ENCODE data around the gene YWHAB.

DNA sequence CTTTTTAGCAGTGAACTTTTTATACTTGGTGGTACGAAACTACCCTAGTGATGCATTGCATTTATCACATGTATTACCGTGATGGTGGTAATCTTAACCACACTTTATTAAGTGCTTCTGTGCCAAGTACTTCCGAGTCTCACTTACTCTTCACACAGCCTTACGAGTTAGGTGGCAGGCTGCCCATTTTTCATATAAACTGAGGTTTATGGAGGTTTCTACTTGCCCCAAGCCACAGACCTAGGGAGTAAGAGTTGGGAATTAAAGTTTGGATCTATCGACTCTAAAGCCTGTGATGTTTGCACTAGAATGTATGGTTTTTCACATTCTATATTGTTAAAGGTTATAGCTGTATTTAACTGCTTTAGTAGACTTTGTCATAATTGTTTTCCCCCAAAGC is 18.9 kb downstream of the YWHAB start:
- TF ChIP-seq, protein P1, sequence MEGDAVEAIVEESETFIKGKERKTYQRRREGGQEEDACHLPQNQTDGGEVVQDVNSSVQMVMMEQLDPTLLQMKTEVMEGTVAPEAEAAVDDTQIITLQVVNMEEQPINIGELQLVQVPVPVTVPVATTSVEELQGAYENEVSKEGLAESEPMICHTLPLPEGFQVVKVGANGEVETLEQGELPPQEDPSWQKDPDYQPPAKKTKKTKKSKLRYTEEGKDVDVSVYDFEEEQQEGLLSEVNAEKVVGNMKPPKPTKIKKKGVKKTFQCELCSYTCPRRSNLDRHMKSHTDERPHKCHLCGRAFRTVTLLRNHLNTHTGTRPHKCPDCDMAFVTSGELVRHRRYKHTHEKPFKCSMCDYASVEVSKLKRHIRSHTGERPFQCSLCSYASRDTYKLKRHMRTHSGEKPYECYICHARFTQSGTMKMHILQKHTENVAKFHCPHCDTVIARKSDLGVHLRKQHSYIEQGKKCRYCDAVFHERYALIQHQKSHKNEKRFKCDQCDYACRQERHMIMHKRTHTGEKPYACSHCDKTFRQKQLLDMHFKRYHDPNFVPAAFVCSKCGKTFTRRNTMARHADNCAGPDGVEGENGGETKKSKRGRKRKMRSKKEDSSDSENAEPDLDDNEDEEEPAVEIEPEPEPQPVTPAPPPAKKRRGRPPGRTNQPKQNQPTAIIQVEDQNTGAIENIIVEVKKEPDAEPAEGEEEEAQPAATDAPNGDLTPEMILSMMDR (IDR thresholded peaks at IDR 0.05), result no peak
- no peak for TF ChIP-seq POLR2A (IDR thresholded peaks at IDR 0.05)
- no peak for TF ChIP-seq POLR2AphosphoS5 (IDR thresholded peaks at IDR 0.05)
